ENCODE results near the gene SLC43A2. TPM values are rescaled to one million over a fixed set of nuclear protein-coding genes. Genes with fewer than 3 reads are reported as not detected.

SLC43A2 gene
- total RNA-seq, 3 donors from 2014 or later (not counting 1 experiment from before 2014, with no cell fraction given), result 24.5 to 36.0 (median 30.3) TPM

DNA sequence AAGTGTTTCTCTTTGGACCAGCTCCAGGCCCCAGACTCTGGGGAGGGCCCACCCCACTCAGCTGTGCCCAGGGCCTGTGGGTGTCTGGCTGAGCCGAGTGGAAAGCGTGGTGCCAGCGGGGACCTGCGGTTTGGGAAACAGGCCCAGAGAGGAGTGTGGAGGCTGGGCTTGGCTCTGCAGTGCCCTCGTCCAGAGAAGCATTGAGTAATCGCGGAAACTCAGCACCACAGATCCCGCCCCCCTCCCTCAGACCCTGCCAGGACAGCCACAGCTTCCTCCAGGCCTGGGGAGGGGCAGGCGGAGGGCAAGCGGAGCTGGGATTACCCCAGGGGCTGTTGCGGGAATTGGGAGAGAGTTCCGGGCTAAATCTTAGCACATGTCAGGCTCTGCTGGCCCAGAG lies 51.5 kb downstream of the SLC43A2 start:
- no peaks in the 10 kb centered on the region for H3K36me3 ChIP-seq (ENCODE audit: control insufficient read depth, insufficient read depth, low read length)
- WGBS (ENCODE audit: insufficient coverage), result 33% methylated on average over 12 of the region's 12 CpGs
- Mint-ChIP-seq H3K4me3 (no peak overlapping the region), H3K27me3 (ENCODE audit: low read depth in 2 of 2) (no peaks in the 10 kb centered on the region), H3K27ac (peak overlapping the region; percentile 45 to 89), H3K9me3 (no peaks in the 10 kb centered on the region), H3K36me3 (no peaks in the 10 kb centered on the region), H3K4me1 (peaks cover 6% of the 10 kb centered on the region in 2 donors)
- no peaks in the 10 kb centered on the region for H3K9me3 ChIP-seq (ENCODE audit: control insufficient read depth, insufficient read depth, low read length)
- H3K27ac ChIP-seq (ENCODE audit: low read length), result peak overlapping the region; percentile 47
- peak; percentile 39 to 79 (median 55) for ATAC-seq
- no peak for DNase-seq
- TF ChIP-seq, protein P1, sequence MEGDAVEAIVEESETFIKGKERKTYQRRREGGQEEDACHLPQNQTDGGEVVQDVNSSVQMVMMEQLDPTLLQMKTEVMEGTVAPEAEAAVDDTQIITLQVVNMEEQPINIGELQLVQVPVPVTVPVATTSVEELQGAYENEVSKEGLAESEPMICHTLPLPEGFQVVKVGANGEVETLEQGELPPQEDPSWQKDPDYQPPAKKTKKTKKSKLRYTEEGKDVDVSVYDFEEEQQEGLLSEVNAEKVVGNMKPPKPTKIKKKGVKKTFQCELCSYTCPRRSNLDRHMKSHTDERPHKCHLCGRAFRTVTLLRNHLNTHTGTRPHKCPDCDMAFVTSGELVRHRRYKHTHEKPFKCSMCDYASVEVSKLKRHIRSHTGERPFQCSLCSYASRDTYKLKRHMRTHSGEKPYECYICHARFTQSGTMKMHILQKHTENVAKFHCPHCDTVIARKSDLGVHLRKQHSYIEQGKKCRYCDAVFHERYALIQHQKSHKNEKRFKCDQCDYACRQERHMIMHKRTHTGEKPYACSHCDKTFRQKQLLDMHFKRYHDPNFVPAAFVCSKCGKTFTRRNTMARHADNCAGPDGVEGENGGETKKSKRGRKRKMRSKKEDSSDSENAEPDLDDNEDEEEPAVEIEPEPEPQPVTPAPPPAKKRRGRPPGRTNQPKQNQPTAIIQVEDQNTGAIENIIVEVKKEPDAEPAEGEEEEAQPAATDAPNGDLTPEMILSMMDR (IDR thresholded peaks at IDR 0.05), result no peak
- no peaks in the 10 kb centered on the region for H3K27me3 ChIP-seq (ENCODE audit: control insufficient read depth, insufficient read depth, low read length)
- H3K4me3 ChIP-seq (ENCODE audit: low read length), result no peak overlapping the region
- intact Hi-C loops (cut with micrococcal nuclease), result no loop called here
- H3K4me1 ChIP-seq (ENCODE audit: control insufficient read depth, insufficient read depth, low read length), result peaks cover 28% of the 10 kb centered on the region

DNA sequence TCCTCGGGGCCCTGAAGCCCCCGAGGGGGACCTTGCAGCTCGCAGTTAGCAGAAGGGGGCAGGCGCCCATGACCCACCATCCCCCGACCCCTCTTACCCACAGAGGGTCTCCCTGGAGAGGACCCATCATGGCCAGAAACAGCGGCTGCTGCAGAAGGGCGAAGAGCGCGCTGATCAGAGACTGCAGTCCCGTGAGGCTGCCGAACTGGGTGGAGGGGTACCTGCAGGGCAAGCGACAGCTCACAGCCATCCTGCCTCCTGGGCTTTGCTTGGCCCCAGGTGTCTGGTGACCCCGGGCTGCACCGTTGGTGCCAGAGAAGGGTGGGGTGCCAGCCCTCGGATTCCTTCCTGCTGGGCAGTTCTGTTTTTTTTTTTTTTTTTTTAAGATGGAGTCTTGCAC lies 52.1 kb downstream of the SLC43A2 start:
- peaks cover 28% of the 10 kb centered on the region for H3K4me1 ChIP-seq (ENCODE audit: control insufficient read depth, insufficient read depth, low read length)
- WGBS (ENCODE audit: insufficient coverage), result 68% methylated on average over 15 of the region's 15 CpGs
- peak overlapping the region; percentile 19 for H3K27ac ChIP-seq (ENCODE audit: low read length)
- intact Hi-C loops (cut with micrococcal nuclease), result no loop called here
- no peaks in the 10 kb centered on the region for H3K36me3 Mint-ChIP-seq
- H3K27me3 Mint-ChIP-seq (ENCODE audit: low read depth in 2 of 2), result no peaks in the 10 kb centered on the region
- H3K36me3 ChIP-seq (ENCODE audit: control insufficient read depth, insufficient read depth, low read length), result no peaks in the 10 kb centered on the region
- no peak overlapping the region for H3K4me3 Mint-ChIP-seq
- H3K4me1 Mint-ChIP-seq, result peaks cover 6% of the 10 kb centered on the region in 2 donors
- no peak overlapping the region for H3K4me3 ChIP-seq (ENCODE audit: low read length)
- DNase-seq (no peak), ATAC-seq (no peak)
- H3K27me3 ChIP-seq (ENCODE audit: control insufficient read depth, insufficient read depth, low read length), result no peaks in the 10 kb centered on the region
- no peak overlapping the region for H3K27ac Mint-ChIP-seq
- TF ChIP-seq, protein P1 (IDR thresholded peaks at IDR 0.05), result no peak
- no peaks in the 10 kb centered on the region for H3K9me3 Mint-ChIP-seq
- H3K9me3 ChIP-seq (ENCODE audit: control insufficient read depth, insufficient read depth, low read length), result no peaks in the 10 kb centered on the region

DNA sequence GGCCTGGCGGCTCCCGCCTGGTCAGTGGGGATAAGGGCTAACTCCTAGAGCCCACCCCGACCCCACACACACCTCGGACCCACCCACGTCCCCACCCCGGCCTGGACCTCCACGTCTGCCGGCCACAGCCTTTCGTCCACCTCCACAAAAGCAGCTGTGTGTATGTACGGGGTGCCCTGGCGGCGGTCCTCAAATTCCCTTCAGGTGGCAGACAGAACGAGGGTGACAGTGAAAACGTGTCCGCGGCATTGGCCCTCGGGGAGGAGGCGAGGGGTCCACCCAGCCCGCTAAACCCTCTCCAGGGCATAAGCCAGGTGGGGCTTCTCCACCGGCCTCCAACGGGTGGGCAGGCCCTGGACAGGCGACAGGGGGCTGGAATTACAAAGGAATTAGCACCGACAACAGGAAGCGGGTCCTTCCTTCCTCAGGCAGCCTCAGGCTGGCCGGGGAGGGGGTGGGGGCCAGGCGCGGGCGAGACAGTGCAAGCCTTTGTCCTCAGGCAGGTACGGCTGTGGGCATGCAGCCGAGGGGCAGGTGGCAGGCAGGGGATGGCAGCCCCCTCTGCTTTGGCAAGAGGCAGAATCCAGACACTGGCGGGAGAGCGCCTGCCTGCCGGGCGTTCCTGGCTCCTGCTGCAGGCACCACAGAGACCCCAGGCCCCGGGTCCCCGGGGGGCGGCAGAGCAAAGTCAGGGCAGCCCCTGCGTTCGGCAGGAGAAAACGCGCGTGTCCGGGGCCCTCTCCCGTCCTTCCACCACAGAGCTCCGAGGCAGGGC lies 53.8 kb downstream of the SLC43A2 start:
- Mint-ChIP-seq H3K9me3 (no peaks in the 10 kb centered on the region), H3K36me3 (no peaks in the 10 kb centered on the region), H3K27me3 (ENCODE audit: low read depth in 2 of 2) (no peaks in the 10 kb centered on the region), H3K4me1 (peaks cover 0 to 6% of the 10 kb centered on the region in 2 donors), H3K27ac (peak overlapping the region in 1 of 2 donors; percentile 57), H3K4me3 (no peak overlapping the region)
- ATAC-seq (no peak), DNase-seq (no peak)
- Histone ChIP-seq H3K36me3 (ENCODE audit: control insufficient read depth, insufficient read depth, low read length) (no peaks in the 10 kb centered on the region), H3K27me3 (ENCODE audit: control insufficient read depth, insufficient read depth, low read length) (no peaks in the 10 kb centered on the region), H3K9me3 (ENCODE audit: control insufficient read depth, insufficient read depth, low read length) (no peaks in the 10 kb centered on the region), H3K4me1 (ENCODE audit: control insufficient read depth, insufficient read depth, low read length) (peaks cover 28% of the 10 kb centered on the region), H3K27ac (ENCODE audit: low read length) (no peak overlapping the region), H3K4me3 (ENCODE audit: low read length) (no peak overlapping the region)
- 72% methylated on average over 45 of the region's 45 CpGs for WGBS (ENCODE audit: insufficient coverage)
- intact Hi-C loops (cut with micrococcal nuclease), result loop anchor here (2.0 kb wide), 1 partner anchor 54 kb away; the partner anchor contains the start of gene SLC43A2
- TF ChIP-seq, protein P1 (IDR thresholded peaks at IDR 0.05), result no peak
